ENCODE data around the gene SLC5A7. TPM values are rescaled to one million over a fixed set of nuclear protein-coding genes. Genes with fewer than 3 reads are reported as not detected.

SLC5A7 gene
- total RNA-seq, 1 donor from 2014 or later: not detected

DNA sequence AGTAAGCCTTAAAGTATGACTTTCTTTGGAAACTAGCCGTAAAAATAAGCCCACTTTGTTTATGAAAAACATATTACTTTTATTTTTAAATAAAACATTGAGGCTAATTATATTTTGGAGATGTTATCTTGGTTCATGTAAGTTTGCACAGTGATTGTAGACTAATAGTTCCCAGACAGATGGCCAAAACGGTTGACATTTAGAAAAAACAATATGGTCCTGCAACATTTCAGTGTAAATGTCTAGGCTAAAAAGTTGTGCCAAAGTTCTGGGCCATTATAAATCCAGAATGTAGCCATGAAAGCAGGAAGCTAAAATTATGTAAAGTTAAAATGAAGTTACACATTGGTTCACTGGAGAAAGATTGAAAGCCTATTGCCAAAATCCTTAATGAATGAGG is 43.6 kb downstream of the SLC5A7 start:
- H3K4me3 Mint-ChIP-seq: no peak overlapping the region
- H3K4me1 Mint-ChIP-seq: no peaks in the 10 kb centered on the region
- H3K36me3 Mint-ChIP-seq: no peaks in the 10 kb centered on the region
- TF ChIP-seq, protein P1, sequence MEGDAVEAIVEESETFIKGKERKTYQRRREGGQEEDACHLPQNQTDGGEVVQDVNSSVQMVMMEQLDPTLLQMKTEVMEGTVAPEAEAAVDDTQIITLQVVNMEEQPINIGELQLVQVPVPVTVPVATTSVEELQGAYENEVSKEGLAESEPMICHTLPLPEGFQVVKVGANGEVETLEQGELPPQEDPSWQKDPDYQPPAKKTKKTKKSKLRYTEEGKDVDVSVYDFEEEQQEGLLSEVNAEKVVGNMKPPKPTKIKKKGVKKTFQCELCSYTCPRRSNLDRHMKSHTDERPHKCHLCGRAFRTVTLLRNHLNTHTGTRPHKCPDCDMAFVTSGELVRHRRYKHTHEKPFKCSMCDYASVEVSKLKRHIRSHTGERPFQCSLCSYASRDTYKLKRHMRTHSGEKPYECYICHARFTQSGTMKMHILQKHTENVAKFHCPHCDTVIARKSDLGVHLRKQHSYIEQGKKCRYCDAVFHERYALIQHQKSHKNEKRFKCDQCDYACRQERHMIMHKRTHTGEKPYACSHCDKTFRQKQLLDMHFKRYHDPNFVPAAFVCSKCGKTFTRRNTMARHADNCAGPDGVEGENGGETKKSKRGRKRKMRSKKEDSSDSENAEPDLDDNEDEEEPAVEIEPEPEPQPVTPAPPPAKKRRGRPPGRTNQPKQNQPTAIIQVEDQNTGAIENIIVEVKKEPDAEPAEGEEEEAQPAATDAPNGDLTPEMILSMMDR (IDR thresholded peaks at IDR 0.05; ENCODE audit: unreplicated experiment): no peak
- H3K27me3 Mint-ChIP-seq (ENCODE audit: low read depth): no peaks in the 10 kb centered on the region
- H3K9me3 Mint-ChIP-seq: peaks cover 29% of the 10 kb centered on the region
- DNase-seq (ENCODE audit: low spot score in 2 of 2, unreplicated experiment in 2 of 2): no peak
- no peak overlapping the region for H3K27ac Mint-ChIP-seq

DNA sequence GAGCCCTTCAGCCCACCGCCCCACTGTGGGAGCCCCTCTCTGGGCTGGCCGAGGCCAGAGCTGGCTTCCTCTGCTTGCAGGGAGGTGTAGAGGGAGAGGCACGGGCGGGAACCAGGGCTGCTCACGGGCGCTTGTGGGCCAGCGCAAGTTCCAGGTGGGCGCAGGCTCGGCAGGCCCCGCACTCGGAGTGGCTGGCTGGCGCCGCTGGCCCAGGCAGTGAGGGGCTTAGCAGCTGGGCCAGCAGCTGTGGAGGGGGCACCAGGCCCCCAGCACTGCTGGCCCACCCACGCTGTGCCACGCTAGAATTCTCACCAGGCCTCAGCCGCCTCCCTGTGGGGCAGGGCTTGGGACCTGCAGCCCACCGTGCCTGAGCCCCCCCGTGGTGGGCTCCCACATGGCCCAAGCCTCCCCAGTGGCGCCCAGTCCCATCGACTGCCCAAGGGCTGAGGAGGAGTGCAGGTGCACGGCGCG is 45.2 kb downstream of the SLC5A7 start:
- Mint-ChIP-seq H3K4me3 (no peak overlapping the region), H3K9me3 (peaks cover 36% of the 10 kb centered on the region), H3K4me1 (no peaks in the 10 kb centered on the region), H3K27me3 (ENCODE audit: low read depth) (no peaks in the 10 kb centered on the region), H3K27ac (no peak overlapping the region), H3K36me3 (no peaks in the 10 kb centered on the region)
- TF ChIP-seq, protein P1 (IDR thresholded peaks at IDR 0.05; ENCODE audit: unreplicated experiment): no peak
- DNase-seq (ENCODE audit: low spot score in 2 of 2, unreplicated experiment in 2 of 2): no peak

DNA sequence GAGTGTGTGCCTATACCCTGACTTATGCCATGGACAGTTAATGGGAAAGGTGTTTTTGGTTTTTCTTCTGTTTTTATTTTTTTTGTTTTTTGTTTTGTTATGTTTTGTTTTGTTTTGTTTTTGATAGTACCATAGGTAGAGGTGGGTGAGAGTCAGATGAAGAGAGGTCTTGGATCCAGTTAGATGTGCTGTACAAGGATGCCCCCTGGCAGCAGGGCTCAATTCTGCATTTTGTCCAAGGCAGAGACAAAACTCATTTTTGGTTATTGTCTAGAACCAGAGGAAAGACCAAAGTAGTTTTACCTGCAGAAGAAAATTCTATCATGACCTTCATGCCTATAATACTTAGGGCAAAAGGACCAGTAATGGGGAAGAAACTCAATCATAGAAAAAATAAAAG is 48.5 kb downstream of the SLC5A7 start:
- no peak overlapping the region for H3K4me3 Mint-ChIP-seq
- TF ChIP-seq, protein P1 (IDR thresholded peaks at IDR 0.05; ENCODE audit: unreplicated experiment): no peak
- H3K36me3 Mint-ChIP-seq: no peaks in the 10 kb centered on the region
- no peak for DNase-seq (ENCODE audit: low spot score in 2 of 2, unreplicated experiment in 2 of 2)
- H3K4me1 Mint-ChIP-seq: no peaks in the 10 kb centered on the region
- H3K27me3 Mint-ChIP-seq (ENCODE audit: low read depth): no peaks in the 10 kb centered on the region
- H3K9me3 Mint-ChIP-seq: peaks cover 56% of the 10 kb centered on the region
- H3K27ac Mint-ChIP-seq: no peak overlapping the region

DNA sequence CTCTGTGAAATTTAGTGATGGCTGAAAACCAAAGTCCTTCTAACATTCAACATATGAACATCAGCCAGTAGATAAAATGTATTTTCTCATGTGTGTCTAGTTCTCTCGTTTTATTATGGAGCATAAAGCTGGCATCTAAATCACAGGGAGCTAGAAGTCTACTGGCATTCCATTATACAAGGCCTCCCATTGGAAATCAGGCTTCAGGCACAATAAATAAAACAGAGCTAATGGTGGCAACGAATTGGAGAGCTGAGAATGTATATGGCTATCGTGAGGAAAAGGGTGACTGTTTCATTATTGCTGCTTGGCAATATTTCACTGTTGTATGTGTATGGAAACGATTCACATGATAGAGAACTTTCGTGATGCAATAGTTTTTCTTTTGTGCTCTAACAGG is 62.4 kb downstream of the SLC5A7 start:
- H3K4me1 Mint-ChIP-seq: no peaks in the 10 kb centered on the region
- peaks cover 65% of the 10 kb centered on the region for H3K9me3 Mint-ChIP-seq
- no peak overlapping the region for H3K4me3 Mint-ChIP-seq
- H3K36me3 Mint-ChIP-seq: no peaks in the 10 kb centered on the region
- no peak overlapping the region for H3K27ac Mint-ChIP-seq
- TF ChIP-seq, protein P1 (IDR thresholded peaks at IDR 0.05; ENCODE audit: unreplicated experiment): no peak
- H3K27me3 Mint-ChIP-seq (ENCODE audit: low read depth): no peaks in the 10 kb centered on the region
- no peak for DNase-seq (ENCODE audit: low spot score in 2 of 2, unreplicated experiment in 2 of 2)

DNA sequence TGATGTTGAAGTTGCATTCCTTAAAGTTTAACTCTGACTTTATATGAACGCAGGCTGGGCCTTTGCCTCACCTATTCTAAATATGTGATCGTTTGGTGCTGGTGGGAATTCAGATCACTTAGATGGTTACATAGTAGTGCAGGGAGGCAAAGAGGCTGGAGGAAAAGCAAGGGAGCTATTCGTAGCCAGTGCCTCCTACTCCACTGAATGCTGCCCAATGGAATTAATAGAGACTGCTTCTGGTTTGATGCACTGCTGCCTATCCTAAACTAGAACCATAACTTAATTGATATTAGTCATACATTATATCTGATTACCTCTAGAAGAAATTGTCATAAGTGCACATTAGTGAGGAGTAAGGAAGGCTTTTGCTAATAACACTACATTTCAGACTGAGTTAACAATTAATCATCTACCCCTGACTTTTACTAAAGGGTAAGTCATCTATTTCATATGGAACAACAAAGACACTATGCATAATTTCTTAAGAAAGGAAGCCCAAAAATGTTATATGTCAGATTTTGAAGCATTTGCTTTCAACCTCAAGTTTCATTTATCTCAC is 72.3 kb downstream of the SLC5A7 start:
- Mint-ChIP-seq H3K4me3 (no peak overlapping the region), H3K36me3 (no peaks in the 10 kb centered on the region), H3K9me3 (peaks cover 3% of the 10 kb centered on the region), H3K27ac (no peak overlapping the region), H3K27me3 (ENCODE audit: low read depth) (peaks cover 3% of the 10 kb centered on the region), H3K4me1 (no peaks in the 10 kb centered on the region)
- no peak for DNase-seq (ENCODE audit: low spot score in 2 of 2, unreplicated experiment in 2 of 2)
- TF ChIP-seq, protein P1 (IDR thresholded peaks at IDR 0.05; ENCODE audit: unreplicated experiment): no peak

All from mesothelial cell of epicardium (in vitro differentiated cells).